Astrocyte (in vitro differentiated cells and primary cell): ENCODE measurements around the gene CARD10.

Source experiments
- EZH2 ChIP-seq: IDR thresholded peaks from 2 replicates; pipeline ENCODE4 v1.6.1; 2012; ENCODE audit warnings: mild to moderate bottlenecking, low read length, inconsistent platforms; ENCODE audit not compliant: insufficient read depth
- TF ChIP-seq, protein P1 (sequence below): IDR thresholded peaks from 2 replicates; pipeline ENCODE4 v1.5.1; 2011; ENCODE audit warnings: low read depth, mild to moderate bottlenecking, inconsistent platforms, low read length, moderate library complexity; ENCODE audit not compliant: insufficient read depth

GRCh38 chr22:37454857-37455686 is 64.1 kb downstream of the CARD10 start:
- TF ChIP-seq, protein P1, sequence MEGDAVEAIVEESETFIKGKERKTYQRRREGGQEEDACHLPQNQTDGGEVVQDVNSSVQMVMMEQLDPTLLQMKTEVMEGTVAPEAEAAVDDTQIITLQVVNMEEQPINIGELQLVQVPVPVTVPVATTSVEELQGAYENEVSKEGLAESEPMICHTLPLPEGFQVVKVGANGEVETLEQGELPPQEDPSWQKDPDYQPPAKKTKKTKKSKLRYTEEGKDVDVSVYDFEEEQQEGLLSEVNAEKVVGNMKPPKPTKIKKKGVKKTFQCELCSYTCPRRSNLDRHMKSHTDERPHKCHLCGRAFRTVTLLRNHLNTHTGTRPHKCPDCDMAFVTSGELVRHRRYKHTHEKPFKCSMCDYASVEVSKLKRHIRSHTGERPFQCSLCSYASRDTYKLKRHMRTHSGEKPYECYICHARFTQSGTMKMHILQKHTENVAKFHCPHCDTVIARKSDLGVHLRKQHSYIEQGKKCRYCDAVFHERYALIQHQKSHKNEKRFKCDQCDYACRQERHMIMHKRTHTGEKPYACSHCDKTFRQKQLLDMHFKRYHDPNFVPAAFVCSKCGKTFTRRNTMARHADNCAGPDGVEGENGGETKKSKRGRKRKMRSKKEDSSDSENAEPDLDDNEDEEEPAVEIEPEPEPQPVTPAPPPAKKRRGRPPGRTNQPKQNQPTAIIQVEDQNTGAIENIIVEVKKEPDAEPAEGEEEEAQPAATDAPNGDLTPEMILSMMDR: no peak
- no peak for TF ChIP-seq EZH2
